NOMO-1 treated with dmso at 0.1 percent for 144 hours (cell line): ENCODE results near the gene RASGRF2.
A peak's percentile ranks its signal among the peaks of the same experiment; 100 is the strongest.

ENCODE experiments used
- DNase-seq: peaks from one replicate; lab custom pipeline; 2025; ENCODE audit not compliant: unreplicated experiment; lab: John Stamatoyannopoulos, UW

The RASGRF2 gene

DNA sequence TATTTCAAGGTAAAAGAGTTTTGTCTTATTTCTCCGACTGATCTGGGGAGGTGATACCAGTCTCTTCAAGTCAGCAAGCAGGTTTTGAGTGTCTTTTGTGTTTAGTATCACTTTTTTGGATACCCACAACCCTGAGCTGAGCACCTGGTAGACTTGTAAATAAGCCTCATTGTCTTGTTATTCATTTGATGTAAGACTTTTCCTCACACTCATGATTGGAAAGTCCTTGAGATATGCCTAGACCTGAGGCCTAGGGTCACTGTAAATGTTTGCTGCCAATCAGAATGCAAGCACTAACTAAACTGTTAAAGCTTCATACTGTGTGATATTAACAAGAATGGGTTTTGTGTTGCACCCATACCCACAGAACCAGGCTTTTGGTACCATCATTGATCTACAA is 172.2 kb downstream of the RASGRF2 start:
- no peak for DNase-seq

DNA sequence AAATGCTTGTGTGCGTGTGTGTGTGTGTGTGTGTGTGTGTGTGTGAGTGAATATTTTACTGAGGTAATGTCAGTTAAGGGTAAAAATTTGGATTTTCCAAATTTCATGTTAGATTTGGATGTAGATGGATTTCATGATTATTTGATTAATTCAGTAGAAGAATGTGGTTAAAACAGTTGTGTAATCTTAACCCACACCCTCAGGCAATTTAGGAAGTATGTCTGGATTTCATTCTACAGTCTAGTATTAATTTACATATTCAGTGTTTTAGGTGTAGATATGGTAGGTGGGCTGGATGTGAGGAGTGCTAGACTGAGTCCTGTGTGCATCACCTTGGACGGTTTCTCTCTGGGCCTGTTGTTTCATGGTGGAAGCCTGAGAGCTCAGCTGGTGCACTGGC is 173.9 kb downstream of the RASGRF2 start:
- DNase-seq, result peak; percentile 17

GRCh38 chr5:81134566-81134965 is 174.4 kb downstream of the RASGRF2 start:
- DNase-seq, result no peak

DNA sequence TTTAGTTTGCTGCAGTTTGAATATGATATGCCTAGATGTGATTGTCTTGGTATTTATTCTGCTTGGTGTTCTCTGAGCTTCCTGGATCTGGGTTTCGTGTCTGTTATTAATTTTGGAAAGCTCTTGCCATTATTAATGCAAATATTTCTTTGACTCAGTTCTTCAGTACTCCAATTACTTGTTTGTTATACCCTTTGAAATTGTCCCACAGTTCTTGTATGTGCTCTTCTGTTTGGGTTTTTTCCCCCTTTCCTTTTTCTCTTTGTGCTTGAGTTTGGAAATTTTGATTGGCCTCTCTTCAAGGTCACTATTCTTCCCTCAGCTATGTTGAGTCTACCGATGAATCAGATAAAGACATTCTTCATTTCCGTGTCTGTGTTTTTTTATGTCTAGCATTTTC is 176.4 kb downstream of the RASGRF2 start:
- no peak for DNase-seq

DNA sequence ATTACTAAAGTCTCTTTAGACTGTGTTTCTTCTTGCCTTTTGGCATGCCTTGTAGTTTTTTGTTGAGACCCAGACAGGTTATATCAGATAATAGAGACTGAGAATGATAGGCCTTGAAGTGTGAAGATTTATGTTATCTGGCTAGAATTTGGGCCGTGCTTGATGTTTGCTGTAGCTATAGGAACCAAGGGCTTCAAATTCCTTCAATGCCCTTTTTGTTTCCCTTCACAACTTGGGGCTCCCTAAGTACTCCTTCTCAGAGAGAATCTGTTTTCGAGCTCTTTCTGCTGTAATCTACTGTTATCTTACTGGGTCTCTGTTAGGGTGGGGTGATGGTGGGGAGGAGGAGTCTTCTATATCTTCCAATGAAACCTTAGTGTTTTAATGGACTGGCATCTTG is 177.7 kb downstream of the RASGRF2 start:
- DNase-seq, result no peak

GRCh38 chr5:81140441-81140840 is 180.3 kb downstream of the RASGRF2 start:
- no peak for DNase-seq

- DNase-seq, result no peak
Observed at GRCh38 chr5:81140943-81141342, 180.8 kb downstream of the RASGRF2 start.

- no peak for DNase-seq
Observed at GRCh38 chr5:81142108-81142507, 181.9 kb downstream of the RASGRF2 start.

GRCh38 chr5:81145329-81145935 is 185.3 kb downstream of the RASGRF2 start:
- DNase-seq, result no peak

GRCh38 chr5:81146031-81146430 is 185.9 kb downstream of the RASGRF2 start:
- no peak for DNase-seq

DNA sequence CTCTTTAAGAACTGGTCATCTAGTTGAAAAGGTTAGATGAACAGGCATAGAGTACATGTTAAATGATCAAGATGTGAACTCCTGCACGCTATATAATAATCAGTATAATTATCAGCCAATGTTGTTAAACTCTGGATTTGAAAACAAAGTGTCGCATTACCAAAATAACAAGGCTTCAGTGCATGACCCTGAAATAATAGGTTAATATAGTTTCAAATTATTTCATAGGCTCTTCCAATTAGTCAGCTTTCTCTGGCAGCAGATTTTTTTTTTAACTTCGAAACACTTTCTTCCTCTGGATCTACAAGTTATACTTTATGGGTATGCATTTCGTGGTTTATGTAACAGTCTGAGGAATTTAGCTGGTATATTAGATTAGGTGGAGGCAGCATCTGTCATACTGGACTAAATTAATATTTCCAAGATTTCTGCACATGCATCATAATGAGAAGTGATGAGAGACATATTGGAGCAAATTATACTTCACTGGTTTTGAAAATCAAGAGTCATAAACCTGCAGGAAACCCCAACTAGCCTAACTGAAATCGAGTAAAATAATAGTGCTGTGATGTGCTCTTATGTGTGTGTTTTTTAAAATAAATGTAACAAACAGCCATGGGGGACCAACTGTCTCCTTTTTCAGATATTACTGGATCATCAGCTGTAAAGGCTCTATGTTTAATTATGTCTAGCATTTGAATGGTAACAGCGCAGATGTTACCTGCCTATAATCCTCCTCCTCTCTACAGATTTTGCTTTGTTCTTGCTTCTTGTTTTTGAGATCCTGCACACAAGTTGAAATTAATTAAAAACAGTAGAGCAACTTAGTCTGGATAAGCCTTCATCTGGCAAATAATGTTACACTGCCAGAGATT is 187.1 kb downstream of the RASGRF2 start:
- DNase-seq, result no peak

- DNase-seq, result no peak
Observed at GRCh38 chr5:81147886-81148571, 187.9 kb downstream of the RASGRF2 start.

- DNase-seq, result no peak
Observed at GRCh38 chr5:81151546-81151945, 191.4 kb downstream of the RASGRF2 start.

DNA sequence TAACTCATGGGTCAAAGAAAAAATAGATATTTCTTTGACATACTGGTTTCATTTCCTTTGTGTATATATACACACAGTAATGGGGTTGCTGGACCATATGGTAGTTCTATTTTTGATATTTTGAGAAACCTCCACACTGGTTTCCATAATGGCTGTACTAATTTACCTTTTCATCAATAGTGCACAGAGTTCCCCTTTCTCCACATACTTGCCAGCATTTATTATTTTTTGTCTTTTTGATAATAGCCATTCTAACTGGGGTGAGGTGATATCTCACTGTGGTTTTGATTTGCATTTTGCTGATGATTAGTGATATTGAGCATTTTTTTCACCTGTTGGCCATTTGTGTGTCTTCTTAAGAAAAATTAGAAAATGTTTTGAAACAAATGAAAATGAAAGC is 194.6 kb downstream of the RASGRF2 start:
- DNase-seq, result no peak

GRCh38 chr5:81156732-81157131 is 196.6 kb downstream of the RASGRF2 start:
- no peak for DNase-seq

DNA sequence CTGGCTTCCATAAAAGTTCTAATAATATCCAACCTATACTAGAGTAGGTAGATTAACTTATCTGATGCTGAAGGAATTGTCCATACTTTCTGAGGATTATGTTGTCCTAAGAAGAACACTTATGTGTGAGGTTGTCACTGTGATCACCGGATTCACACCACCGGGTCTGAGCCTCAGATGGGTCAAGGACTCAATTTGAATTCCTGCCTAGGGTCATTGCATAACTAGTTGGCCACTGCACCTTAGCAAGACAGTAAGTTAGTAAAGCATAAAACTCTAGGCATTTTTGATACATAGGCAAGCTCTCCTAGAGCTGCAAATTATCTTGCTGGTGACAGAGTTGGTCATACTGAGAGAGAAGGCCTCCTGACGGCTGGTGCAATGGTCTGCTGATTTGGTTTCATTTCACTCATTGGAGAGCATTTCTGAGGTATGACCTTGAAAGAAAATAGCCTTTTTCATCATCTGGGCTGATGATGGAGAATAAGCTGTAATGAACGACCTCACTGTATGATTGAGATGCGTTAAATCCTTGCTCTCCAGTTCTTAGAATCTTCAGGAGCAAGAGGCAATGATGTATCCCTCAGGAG is 200.9 kb downstream of the RASGRF2 start:
- no peak for DNase-seq

DNA sequence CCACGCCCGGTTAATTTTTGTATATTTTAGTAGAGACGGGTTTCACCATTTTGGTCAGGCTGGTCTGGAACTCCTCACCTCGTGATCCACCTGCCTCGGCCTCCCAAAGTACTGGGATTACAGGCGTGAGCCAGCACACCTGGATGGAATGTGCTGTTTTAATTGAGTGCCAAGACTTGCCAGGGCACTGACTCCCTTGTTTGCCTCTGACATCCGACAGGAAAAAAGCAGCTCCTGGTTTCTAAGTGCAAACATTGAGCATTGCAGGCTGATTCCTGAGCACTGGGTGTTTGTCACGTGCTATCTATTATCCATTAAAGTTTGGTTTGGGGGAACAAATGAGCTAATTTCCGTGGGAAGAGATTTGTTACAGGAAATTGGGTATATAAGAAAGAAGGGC is 202.3 kb downstream of the RASGRF2 start:
- DNase-seq, result no peak

DNA sequence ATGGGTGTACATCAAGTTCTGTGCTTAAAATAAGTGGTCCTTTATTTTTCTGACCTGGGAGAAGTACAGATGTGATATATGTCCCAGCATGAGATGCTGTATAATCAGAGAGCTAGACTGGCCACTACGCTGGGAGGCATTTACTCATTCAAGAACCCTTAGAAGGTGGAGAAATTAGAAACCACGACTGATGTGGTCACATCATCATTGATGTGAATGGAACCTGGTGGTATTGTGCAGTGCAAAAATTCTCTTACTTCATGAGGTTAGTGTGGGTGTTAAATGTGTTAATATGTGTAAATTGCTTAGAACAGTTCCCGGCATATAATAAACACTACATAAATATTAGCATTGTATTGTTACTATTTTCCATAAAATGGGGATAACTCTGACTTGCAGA is 203.5 kb downstream of the RASGRF2 start:
- DNase-seq, result no peak

DNA sequence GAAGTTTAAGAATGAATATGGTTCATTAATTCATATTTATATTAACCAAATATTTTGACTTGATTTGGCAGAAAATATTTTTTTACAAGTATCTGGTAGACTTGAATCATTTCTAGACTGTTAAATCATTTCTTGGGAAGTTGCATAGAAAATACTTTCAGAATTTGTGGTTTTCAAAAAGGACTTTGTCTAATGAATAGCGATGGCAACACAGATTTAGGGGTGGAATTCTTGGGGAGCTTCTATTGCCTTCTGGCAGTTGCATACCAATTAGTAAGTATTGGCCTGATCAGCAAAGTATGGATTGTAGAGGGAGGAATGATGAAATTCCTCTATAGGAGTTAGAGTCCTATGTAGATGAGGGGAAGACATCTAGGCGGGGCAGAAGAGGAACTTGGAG is 204.3 kb downstream of the RASGRF2 start:
- DNase-seq, result no peak

DNA sequence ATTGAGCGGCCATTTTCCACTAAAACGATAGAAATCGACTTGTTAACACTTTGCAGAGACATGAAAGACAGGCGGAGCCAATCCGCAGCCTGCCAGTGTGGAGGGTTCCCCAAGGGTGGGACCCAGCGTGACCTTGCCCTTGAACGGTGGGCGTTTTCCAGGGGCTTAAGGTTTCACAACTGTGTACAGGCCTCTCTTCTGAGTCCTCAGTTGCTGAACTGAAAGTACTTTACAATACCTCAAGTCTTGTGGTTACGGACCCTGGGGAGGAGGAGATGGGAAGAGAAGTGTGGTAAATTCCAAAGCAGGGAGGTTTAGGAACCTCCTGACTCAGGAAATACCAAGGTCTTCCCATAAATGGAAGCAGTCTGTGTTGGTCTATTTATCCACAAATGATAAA is 204.8 kb downstream of the RASGRF2 start:
- no peak for DNase-seq

- DNase-seq, result peak; percentile 37
Observed at GRCh38 chr5:81165493-81166119, 205.4 kb downstream of the RASGRF2 start.
